Panc1 (cell line): ENCODE data around the gene CRNKL1.

Experiments
- CTCF ChIP-seq: fragments of 450-650 bp; IDR thresholded peaks from 2 replicates; pipeline ENCODE4 v1.5.1; 2017; ENCODE audit warnings: mild to moderate bottlenecking
- POLR2AphosphoS5 ChIP-seq: IDR thresholded peaks from 2 replicates; pipeline ENCODE4 v1.6.1; 2012; ENCODE audit warnings: mild to moderate bottlenecking, low read depth, low read length, moderate library complexity
- REST ChIP-seq, 2 experiments: IDR thresholded peaks; 2 replicates each; pipeline ENCODE4 v1.6.1; 2011 to 2012; ENCODE audit warnings: low read depth in 2 of 2, control low read depth in 1 of 2, low read length in 1 of 2, mild to moderate bottlenecking in 1 of 2, moderate library complexity in 1 of 2; ENCODE audit not compliant: insufficient read depth in 1 of 2

GRCh38 chr20:20085812-20086211 is 33.5 kb upstream of the CRNKL1 start:
- TF ChIP-seq CTCF (no peak), POLR2AphosphoS5 (no peak), REST (IDR thresholded peaks at IDR 0.05; ENCODE audit: insufficient read depth in 1 of 2, low read depth in 2 of 2, low read length in 1 of 2) (no peak)
